HG03571 (cell line): ENCODE measurements around the gene PCDHAC1.
"Not testable (repeated sequence)": the region's sequence is repeated elsewhere in the genome, so short reads cannot be mapped to it uniquely, and the experiment has no call there.

Experiments
- ATAC-seq: cut with Tn5 transposase; IDR thresholded peaks from one replicate; pipeline ENCODE4 v1.9.1; 2021; ENCODE audit not compliant: unreplicated experiment

The PCDHAC1 gene, protein sequence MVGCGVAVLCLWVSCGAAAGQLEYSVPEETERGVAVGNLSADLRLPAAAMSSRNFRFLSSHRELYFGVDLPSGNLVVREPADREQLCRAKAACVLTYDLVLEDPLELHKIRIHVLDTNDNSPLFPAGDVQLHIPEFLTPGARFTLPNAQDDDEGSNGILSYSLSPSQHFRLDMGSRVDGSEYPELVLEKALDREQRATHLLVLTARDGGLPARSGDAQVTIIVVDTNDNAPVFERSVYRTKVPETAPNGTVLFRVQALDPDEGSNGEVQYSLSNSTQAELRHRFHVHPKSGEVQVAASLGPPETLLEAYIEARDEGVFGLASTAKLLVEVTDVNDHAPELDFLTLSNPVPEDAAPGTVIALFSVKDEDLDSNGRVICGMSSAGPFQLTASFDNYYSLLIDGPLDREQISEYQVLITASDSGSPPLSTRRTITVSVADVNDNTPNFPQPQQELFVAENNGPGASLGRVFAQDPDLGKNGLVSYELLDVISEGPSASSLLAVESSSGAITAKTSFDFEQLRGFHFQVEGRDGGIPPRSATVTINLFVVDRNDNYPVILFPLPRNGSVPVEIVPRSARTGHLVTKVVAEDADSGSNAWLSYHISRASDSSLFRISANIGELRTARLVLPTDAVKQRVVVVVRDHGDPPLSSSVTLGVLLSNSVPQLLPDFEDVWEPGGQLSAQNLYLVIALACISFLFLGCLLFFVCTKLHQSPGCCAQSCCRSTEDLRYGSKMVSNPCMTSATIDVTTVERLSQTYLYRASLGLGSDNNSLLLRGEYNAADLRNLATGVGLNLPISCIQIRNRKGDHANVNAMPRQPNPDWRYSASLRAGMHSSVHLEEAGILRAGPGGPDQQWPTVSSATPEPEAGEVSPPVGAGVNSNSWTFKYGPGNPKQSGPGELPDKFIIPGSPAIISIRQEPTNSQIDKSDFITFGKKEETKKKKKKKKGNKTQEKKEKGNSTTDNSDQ

DNA sequence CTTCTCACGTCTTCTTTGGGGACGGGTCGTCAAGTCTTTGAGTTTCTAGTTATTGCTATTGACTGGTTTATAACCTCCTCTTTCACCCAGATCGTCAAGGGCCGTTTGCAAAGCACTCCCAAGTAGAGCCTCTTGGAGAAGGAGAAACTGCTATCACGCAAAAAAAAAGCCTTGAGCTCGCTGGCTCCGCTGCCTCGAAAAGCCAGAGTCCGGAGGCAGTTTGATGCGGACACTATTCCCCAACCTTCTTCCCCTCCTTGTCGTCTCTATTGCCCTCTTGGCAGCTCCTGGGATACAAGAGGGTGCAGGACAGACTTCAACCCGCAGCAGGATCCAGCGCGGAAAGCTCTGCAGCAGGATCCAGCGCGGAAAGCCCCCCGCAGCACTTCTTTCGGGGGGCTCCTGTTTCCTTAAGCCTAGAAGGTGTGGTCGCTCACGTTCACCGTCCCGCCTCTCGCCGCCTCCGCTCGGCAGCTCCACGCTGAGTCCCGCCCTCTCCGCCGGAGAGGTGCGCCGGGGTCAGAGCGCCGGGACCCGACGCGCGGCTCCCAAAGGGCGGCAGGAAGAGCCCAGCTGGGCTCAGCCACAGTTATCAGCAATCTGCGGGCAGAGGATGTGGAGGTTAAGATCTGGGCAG lies at the start of gene PCDHAC1:
Gene PCDHAC1 (plus strand): TSS at position 494 of the 637 bp plus-strand sequence. CDS start 594 bp downstream, outside the sequence.
- no peak for ATAC-seq

DNA sequence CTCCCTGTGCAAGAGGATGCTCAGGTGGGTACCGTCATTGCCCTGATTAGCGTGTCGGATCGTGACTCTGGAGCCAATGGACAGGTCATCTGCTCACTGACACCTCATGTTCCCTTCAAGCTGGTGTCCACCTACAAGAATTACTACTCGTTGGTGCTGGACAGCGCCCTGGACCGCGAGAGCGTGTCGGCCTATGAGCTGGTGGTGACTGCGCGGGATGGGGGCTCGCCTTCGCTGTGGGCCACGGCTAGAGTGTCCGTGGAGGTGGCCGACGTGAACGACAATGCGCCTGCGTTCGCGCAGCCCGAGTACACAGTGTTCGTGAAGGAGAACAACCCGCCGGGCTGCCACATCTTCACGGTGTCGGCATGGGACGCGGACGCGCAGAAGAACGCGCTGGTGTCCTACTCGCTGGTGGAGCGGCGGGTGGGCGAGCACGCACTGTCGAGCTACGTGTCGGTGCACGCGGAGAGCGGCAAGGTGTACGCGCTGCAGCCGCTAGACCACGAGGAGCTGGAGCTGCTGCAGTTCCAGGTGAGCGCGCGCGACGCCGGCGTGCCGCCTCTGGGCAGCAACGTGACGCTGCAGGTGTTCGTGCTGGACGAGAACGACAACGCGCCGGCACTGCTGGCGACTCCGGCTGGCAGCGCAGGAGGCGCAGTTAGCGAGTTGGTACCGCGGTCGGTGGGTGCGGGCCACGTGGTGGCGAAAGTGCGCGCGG lies 49.4 kb upstream of the PCDHAC1 start:
- not testable (repeated sequence) for ATAC-seq

DNA sequence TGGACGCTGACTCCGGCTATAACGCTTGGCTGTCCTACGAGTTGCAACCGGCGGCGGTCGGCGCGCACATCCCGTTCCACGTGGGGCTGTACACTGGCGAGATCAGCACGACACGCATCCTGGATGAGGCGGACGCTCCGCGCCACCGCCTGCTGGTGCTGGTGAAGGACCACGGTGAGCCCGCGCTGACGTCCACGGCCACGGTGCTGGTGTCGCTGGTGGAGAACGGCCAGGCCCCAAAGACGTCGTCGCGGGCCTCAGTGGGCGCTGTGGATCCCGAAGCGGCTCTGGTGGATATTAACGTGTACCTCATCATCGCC lies 48.9 kb upstream of the PCDHAC1 start:
- ATAC-seq, result no peak

DNA sequence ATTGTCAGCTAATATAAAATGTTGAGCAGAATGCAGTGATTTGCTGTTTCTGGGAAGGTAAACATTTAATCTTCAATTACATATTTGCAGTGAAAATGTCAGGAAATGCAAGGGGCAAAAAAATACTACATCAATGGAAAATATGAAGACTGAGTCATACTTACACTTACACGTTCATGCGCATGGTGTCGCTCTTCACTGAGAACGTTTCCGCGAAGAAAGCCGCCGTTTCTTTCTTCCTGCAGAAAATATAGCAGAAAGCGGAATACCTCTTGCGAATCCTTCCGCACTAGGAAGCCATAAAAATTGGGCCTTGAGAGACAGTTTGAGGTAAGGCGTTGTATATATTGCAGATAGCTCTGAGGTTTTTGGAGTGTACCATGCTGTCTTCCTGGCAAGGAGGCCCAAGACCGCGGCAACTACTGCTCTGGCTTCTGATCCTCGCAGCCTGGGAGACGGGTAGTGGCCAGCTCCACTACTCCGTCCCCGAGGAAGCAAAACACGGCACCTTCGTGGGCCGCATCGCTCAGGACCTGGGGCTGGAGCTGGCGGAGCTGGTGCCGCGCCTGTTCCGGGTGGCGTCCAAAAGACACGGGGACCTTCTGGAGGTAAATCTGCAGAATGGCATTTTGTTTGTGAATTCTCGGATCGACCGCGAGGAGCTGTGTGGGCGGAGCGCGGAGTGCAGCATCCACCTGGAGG lies 44.1 kb upstream of the PCDHAC1 start, which contains the start of gene PCDHA13:
Gene PCDHA13 (plus strand): TSS at position 236 of the 702 bp plus-strand sequence. CDS start 145 bp downstream, at position 381.
- ATAC-seq, result no peak

DNA sequence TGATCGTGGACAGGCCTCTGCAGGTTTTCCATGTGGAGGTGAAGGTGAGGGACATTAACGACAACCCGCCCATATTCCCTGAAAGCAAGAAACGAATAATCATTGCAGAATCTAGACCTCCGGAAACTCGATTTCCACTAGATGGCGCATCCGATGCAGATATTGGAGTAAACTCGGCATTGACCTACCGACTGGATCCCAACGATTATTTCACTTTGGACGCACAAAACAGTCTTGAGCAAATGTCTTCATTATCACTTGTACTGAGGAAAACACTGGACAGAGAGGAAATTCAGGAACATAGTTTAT lies 43.6 kb upstream of the PCDHAC1 start:
- no peak for ATAC-seq

DNA sequence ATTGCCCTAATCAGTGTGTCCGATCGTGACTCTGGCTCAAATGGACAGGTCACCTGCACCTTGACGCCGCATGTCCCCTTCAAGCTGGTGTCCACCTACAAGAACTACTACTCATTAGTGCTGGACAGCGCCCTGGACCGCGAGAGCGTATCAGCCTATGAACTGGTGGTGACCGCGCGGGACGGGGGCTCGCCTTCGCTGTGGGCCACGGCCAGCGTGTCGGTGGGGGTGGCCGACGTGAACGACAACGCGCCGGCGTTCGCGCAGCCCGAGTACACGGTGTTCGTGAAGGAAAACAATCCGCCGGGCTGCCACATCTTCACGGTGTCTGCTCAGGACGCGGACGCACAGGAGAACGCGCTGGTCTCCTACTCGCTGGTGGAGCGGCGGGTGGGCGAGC lies 42.7 kb upstream of the PCDHAC1 start:
- no peak for ATAC-seq

DNA sequence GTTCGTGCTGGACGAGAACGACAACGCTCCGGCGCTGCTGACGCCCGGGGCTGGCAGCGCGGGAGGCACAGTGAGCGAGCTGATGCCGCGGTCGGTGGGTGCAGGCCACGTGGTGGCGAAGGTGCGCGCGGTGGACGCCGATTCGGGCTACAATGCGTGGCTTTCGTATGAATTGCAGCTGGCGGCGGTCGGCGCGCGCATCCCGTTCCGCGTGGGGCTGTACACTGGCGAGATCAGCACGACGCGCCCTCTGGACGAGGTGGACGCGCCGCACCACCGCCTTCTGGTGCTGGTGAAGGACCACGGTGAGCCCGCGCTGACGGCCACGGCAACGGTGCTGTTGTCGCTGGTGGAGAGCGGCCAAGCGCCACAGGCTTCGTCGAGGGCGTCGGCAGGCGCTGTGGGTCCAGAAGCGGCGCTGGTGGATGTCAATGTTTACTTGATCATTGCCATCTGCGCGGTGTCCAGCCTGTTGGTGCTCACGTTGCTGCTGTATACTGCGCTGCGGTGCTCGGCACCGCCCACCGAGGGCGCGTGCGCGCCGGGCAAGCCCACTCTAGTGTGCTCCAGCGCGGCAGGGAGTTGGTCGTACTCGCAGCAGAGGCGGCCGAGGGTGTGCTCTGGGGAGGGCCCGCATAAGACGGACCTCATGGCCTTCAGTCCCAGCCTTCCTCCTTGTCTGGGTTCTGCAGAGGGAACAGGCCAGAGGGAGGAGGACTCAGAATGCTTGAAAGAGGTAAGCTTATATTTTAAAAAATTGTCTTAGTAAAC lies 42.0 kb upstream of the PCDHAC1 start:
- ATAC-seq, result no peak

DNA sequence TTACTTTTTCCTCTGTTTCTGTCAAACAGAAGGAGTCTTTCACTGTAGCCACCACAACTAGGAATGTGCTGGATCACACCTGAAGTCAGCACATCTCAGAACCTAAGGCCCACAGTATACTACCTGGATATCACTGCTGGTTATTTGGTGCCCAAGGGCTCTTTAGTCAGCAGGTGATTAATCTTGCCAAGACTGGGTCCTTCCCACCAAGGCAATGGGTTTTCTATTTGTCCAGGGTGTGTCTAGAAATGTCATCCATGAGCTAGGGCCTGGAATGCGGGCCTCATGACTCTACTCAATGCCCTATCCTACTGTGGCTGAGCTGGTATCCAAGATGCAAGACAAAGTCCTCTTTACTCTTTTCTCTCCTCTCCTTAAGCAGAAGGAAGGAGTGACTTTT lies 9.8 kb upstream of the PCDHAC1 start:
- ATAC-seq, result no peak

DNA sequence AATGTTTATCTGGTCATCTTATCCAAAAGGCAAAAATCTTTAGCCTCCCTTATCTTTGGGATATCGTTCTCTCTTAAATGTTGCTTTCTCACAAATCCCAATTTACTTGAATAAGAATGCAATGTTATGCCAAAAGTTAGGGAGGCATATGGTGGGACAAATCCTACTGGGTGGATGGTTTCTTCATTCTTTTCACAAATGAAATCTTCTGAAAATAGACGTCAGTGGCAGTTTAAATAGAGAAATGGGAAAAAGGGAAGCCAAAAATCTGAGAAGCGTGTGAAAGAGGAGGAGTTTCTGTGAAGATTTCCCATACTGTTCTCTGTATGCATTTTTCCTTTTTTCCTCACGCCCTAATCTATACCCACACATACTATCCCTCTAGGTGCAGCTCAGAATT lies 2.5 kb upstream of the PCDHAC1 start:
- ATAC-seq, result no peak

DNA sequence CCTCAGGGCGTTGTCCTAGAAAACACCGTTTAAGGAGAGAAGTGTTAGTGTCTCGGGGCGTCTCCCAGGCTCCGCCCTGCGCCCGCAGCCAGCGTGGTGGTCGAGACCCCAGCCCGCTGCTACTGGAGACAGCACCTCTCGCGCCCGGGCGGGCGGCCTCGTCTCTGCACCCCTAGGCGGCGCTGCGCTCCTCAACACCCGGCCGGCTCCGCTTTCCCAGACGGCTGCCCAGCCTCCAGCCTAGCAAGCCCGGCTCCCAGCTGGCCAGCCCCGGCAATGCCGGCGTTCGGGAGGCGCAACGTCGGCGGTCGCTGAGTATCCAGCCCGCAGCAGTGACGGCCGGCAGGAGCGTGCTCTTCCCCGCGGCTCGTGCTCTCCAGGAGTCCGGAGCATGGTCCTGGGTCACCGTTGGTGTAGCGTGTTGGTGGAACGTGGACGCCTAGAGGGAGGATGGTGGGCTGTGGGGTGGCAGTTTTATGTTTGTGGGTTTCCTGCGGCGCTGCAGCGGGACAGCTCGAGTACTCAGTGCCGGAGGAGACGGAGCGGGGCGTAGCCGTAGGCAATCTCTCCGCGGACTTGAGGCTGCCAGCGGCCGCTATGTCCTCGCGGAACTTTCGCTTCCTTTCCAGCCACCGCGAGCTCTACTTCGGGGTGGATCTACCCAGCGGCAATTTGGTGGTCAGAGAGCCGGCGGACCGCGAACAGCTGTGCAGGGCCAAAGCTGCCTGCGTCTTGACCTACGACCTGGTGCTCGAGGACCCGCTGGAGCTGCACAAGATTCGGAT lies 536 bp downstream of the PCDHAC1 start:
- no peak for ATAC-seq

DNA sequence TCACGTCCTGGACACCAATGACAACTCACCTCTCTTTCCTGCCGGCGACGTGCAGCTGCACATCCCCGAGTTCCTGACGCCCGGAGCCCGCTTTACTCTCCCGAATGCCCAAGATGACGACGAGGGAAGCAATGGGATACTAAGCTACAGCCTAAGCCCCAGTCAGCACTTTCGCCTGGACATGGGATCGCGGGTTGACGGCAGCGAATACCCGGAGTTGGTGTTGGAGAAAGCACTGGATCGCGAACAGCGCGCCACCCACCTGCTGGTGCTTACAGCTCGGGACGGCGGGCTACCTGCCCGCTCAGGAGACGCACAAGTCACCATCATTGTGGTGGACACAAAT lies 1.1 kb downstream of the PCDHAC1 start:
- no peak for ATAC-seq

DNA sequence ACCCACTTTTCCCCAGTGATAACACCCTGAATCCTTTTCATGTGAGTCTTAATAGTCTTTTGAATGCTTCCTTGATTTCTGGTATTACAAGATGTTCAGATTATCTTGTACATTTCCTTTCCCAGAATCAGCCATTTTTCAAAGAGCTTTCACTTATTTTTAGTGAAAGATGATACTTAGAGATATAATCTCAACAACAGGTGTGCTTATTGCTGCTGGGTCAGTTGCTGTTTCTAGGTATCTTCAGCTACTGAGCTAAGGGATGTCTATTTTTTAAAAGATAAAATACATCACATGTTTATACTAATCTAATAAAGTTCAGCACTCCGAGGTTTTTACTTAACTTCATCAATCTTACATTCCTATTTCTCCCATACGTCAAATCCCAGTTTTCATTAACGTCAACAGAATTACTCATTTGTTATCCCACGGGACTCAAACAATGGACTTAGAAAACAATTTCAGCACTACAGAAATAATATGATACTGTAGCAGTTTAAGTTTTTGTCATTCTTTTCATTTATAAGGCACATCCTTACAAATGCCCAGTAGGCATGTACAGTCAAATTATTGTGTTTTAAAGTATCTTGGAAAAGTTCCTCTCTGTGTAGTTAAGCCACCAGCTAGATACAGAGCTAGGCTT lies 9.0 kb downstream of the PCDHAC1 start:
- no peak for ATAC-seq

DNA sequence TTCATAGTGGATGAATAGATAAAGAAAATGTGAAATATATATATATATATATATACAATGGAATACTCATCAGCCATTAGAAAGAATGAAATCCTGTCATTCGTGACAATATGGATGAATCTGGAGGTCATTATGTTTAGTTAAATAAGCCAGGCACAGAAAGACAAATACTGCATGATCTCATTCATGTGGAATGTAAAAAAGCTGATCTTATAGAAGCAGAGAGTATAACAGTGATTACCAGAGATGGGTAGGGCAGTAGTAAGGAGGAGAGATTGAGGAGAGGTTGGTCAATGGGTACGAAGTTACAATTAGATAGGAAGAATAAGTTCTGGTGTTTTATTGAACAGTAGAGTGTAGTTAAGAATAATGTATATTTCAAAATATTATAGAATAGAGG lies 20.5 kb downstream of the PCDHAC1 start:
- no peak for ATAC-seq

DNA sequence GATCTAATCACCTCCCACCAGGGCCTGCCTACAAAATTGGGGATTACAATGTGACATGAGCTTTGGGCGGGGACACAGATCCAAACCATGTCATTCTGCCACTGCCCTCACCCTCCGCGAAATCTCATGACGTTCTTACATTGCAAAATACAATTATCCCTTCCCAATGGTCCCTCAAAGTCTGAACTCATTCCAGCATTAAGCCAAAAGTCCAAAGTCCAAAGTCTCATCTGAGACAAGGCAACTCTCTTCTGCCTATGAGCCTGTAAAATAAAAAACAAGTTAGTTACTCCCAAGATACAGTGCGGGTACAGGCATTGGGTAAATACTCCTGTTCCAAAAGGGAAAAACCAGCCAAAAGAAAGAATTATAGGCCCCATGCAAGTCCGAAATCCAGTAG lies 25.5 kb downstream of the PCDHAC1 start:
- ATAC-seq, result no peak

DNA sequence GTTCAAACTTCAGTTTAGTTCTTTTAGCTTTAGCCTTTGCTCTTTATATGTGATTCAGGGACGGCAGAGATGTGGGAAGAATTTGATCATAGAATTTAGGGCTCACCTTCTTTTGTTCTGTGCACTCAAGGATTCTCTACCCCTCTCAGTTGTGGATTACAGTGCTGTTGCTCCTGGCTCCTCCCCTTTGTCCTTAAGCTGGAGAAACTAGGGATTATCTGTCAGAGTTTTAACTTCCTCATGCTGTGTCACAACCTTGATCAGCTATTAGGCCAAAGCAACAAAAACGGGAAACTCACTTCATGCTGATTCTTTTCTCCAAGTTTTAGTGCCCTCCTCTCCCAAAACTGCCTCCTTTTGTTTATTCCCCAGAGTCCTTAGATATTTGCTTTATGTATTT lies 27.1 kb downstream of the PCDHAC1 start:
- ATAC-seq, result no peak

DNA sequence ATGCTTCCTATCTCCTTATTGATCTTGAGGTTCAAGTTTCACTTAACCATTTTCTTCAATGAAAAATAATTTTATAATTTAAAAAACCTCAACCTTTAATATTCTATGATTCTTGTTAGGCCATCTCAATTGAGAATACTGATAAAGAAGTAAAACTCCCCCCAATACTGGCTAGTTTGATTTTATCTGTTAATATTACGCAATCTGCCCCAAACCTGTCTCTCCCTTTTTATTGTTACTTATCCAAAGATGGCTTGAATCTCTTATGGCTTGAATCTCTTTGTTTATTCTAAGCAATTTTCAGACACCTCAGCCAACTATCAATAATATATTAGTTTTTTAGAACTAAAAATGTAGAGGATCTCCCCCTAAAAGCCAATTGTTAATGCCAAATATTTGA lies 36.1 kb downstream of the PCDHAC1 start:
- no peak for ATAC-seq

DNA sequence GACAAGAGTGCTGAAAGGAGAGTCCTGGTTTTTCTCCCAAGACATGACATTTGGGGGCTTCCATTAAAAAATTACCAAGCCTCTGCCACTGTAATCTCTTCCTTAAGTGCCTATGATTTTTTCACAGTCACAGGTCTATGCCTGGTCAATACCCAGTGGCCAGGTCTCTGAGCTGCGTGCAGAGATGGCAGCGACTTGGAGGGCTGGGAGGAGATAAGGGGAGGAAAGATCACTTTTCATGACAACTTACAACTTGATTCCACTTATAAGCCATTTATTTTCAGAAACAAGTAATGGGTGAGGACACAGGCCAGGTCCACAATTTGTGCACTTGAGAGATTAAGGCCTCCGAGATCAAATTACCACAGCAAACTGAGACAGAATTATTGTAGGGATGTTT lies 38.3 kb downstream of the PCDHAC1 start:
- ATAC-seq, result no peak

DNA sequence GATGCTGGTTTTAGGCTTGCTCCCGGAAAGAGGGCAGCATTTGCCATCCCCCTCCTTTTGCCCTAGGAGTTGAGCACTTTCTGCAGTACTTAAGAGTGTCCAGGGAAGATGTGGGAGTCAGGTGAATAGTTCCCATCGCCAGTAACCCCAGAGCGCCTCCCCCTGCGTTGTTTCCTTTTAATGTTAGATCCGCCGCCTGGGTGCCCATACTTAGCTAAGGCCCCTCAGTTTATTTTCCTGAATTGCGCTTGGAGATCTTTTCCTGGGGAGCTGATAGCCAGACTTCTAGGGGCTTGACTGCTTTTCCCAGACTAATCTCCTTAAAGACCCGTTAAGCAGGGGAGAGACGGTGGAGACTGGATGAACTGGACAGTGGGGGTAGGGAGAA lies 39.8 kb downstream of the PCDHAC1 start:
- ATAC-seq, result no peak
